Suppressor macrophage treated with lipopolysaccharide for 4 hours (primary cell): ENCODE measurements around the gene ZNHIT2.

Source experiments
- DNase-seq: peaks from one replicate; pipeline ENCODE4 v3.0.0-alpha.2; 2020

The ZNHIT2 gene

GRCh38 chr11:65067446-65067845, 50.1 kb downstream of the ZNHIT2 start:
- no peak for DNase-seq

- no peak for DNase-seq
These were observed 50.7 kb downstream of the ZNHIT2 start for GRCh38 chr11:65066805-65067291.
